GM12878 (cell line): ENCODE measurements around the gene OR1D2.
"Not testable (repeated sequence)": the region's sequence is repeated elsewhere in the genome, so short reads cannot be mapped to it uniquely, and the experiment has no call there.

Experiments
- EGR1 ChIP-seq, 2 experiments: IDR thresholded peaks; 1 replicate in 1 of 2; 2 replicates in 1 of 2; pipeline ENCODE4 v1.6.1; 2011 to 2012; ENCODE audit warnings: low read depth in 2 of 2, low read length in 2 of 2, borderline replicate concordance in 1 of 2, mild to moderate bottlenecking in 1 of 2, moderate library complexity in 1 of 2
- GATAD2B ChIP-seq: fragments of 450-650 bp; conservative IDR thresholded peaks from 2 replicates; pipeline ENCODE4 v1.6.1; 2017; ENCODE audit warnings: low read depth, mild to moderate bottlenecking, moderate library complexity
- JUND ChIP-seq: IDR thresholded peaks from 2 replicates; pipeline ENCODE4 v1.6.1; 2012; ENCODE audit warnings: low read depth, mild to moderate bottlenecking, low read length, improper control_type of control experiment, moderate library complexity
- MEF2A ChIP-seq: IDR thresholded peaks from 2 replicates; pipeline ENCODE4 v1.6.1; 2011; ENCODE audit warnings: low read depth, mild to moderate bottlenecking, low read length, moderate library complexity; ENCODE audit not compliant: insufficient read depth
- NBN ChIP-seq: fragments of 450-650 bp; IDR thresholded peaks from 2 replicates; pipeline ENCODE4 v1.6.1; 2016
- POLR2A ChIP-seq: IDR thresholded peaks from 2 replicates; pipeline ENCODE4 v1.6.1; 2011; ENCODE audit warnings: low read depth, mild to moderate bottlenecking, low read length
- POLR2AphosphoS5 ChIP-seq: IDR thresholded peaks from 2 replicates; pipeline ENCODE4 v1.6.1; 2011; ENCODE audit warnings: mild to moderate bottlenecking, low read length, inconsistent platforms
- RAD21 ChIP-seq: IDR thresholded peaks from 2 replicates; pipeline ENCODE4 v1.6.1; 2011; ENCODE audit warnings: mild to moderate bottlenecking, low read depth, low read length, moderate library complexity; ENCODE audit not compliant: insufficient read depth
- SKIL ChIP-seq: fragments of 450-650 bp; IDR thresholded peaks from 2 replicates; pipeline ENCODE4 v1.6.1; 2017; ENCODE audit warnings: mild to moderate bottlenecking, low read depth, inconsistent platforms; ENCODE audit not compliant: poor library complexity, severe bottlenecking
- TCF7 ChIP-seq: IDR thresholded peaks from 2 replicates; pipeline ENCODE4 v1.6.1; 2014; ENCODE audit warnings: antibody characterized with exemption, borderline replicate concordance

- TF ChIP-seq EGR1 (IDR thresholded peaks at IDR 0.05; ENCODE audit: borderline replicate concordance in 1 of 2, low read depth in 2 of 2, low read length in 2 of 2); TCF7; NBN; MEF2A; POLR2AphosphoS5; GATAD2B; RAD21; JUND; SKIL; POLR2A: not testable (repeated sequence)
These were observed 49.4 kb downstream of the OR1D2 start for GRCh38 chr17:3054868-3055267.
